ENCODE data around the gene MYO16.
"Not testable (repeated sequence)": the region's sequence is repeated elsewhere in the genome, so short reads cannot be mapped to it uniquely, and the experiment has no call there.

Gene MYO16

DNA sequence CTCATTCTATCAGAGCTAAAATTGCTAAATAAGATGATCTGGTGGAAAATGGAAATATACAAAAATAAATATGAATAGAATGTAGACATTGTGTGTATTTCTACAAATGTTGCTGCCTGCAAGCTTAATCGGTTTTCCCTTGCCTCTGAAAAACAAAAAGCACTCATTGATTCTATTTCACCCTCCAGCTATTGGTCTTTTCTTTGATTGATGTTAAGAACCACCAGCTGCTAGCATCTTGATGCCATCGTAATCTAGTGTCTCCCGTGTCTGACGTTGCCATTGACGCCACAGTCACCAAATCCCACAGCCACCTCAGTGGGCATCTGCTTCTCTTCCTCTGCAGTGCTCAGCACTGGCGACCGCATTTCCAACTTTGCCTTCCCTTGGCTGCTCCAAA, 461.8 kb downstream of the MYO16 start:
- no peak for DNase-seq

- DNase-seq, result not testable (repeated sequence)
Observed at GRCh38 chr13:109092186-109092585, 462.8 kb downstream of the MYO16 start.

- DNase-seq, result no peak
Observed at GRCh38 chr13:109093998-109094397, 464.6 kb downstream of the MYO16 start.

GRCh38 chr13:109095126-109095525, 465.7 kb downstream of the MYO16 start:
- no peak for DNase-seq

DNA sequence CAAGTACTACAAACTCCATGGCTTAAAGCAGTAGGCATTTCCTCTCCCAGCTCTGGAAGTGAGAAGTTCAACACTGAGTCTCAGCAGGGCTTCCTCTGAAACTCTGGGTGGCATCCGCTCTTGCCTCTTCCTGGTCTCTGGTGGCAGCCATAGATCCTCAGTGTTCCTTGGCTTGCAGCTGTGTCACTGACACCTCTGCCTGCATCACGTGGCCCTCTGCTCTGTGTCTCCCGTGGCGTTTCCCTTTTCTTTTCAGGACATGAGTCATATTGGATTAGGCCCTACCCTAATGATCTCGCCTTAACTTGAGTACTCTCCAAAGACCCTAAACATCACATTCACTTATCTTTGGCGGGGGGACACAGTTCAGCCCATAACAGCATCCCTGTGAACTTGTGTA, 466.7 kb downstream of the MYO16 start:
- no peak for DNase-seq

DNA sequence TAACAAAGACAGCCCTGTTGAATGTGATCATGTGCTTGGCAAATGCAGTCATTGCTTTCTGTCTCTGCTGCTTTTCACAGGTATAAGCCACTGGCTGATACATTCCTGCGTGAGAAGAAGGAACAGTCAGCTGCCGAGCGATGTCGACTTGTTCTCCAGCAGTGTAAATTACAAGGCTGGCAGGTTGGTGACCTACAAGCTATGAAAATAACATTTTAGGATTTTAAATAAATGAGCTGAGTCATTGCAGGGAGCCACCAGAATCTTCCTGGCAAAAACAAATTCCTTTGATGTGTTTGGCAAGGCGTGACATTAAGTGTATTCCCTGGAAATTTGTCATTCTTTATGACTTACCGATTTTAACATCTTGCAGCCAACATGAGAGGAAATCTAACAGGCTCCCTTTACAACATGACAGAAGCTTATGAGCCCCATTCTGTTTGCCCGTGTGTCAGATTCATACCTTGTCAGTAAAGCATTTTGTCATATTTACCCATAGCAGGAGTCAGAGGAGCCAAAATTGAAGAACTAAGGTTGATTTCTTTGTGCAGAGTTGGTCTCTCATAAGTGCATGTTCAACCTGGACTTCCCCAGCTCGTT, 471.4 kb downstream of the MYO16 start:
- no peak for DNase-seq

DNA sequence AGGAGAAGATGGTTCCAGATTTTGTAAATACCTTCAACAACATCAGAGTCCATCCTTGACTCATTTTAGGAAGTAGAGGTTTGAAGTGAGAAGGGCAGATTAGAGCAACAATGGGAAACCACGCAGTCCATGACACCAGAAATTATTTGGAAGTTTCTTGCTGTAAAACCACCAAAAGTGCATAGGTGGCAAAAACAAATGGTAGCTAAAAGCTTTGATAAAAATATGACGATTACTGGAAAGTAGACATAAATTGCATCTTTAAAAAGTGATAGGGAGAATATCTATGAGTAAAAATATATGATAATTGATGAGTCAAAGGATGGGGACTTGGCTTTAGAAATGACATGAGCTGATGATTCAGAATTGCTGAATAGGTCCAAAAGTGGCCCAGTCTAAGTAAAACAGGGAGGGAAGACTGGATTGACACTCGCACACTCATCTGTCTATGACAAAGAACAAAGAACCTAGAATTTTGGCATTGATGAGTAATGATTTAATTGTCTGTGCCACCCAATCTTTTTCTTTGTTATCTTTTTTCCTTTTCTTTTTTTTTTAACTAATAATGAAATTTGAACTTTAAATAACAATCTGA, 472.2 kb downstream of the MYO16 start:
- no peak for DNase-seq

DNA sequence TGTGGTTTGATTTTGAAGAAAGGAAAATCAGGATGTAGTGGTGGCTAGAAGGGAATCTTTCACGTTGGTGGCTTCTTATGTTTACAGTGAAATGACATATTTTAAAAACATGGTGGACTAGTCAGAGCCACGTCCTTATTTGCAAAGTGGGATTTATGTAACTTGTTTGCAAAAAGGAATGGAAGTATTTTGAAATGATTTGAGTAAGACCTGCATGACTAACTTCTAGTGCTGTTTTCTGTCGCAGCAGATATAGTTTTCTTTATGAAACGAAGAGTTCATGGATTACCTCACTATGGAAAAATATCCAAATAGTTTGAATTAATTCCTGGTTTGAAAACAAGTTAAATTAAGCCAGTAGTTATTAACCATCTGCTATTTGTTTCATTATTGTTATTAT, 476.5 kb downstream of the MYO16 start:
- no peak for DNase-seq

DNA sequence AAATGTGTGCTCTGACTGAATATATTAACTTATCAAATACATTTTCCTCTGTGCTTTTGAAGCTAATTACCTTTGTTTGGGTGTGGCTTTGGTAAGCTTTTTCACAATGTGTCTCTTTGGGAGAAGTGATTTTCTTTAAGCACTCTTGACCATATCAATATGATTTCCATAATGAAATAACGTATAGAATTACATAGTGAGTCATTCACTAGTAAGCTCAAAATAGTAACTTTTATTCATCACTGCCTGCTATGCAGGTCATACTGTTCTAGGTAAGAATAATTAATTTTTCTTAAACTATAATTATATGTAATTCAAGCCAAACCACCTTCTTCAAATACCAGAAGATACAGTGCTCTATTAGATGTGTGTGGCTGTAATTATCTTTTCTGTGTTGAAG, 480.7 kb downstream of the MYO16 start:
- DNase-seq, result no peak

DNA sequence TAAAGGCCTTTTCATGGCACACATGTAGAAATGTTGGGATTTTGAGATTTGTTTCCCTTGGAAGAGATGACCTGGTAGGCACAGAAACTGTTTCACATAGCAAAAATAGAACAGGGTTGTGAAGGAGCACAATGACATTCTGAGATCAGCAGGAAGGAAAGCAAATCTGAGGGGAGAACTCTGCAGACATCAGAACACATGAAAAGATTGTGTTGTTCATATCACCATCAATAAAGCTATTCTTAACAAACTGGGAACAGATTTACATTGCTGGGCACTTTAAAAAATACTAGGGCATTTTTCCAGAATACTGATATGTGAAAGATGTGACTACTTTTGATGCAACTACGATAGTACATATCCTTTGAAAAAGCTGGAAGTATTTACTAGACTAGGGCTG, 481.7 kb downstream of the MYO16 start:
- no peak for DNase-seq

DNA sequence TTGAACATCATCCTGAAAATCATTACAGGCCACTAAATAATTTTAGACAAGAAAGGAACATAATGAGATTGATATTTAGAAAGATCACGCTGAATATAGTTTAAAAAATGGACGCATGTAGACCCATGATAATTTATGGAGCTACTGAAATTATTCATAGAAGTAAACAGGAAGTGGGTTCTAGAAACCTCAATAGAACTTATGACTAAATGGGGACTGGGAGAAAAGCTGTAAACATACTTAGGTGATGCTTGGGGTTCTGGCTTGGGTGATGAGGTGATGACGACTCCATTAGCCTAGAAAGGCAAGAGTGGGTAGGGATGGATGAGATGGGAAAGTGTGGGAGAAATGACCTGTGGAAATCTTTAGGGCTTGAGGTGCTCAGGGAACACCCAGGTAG, 484.0 kb downstream of the MYO16 start:
- no peak for DNase-seq

DNA sequence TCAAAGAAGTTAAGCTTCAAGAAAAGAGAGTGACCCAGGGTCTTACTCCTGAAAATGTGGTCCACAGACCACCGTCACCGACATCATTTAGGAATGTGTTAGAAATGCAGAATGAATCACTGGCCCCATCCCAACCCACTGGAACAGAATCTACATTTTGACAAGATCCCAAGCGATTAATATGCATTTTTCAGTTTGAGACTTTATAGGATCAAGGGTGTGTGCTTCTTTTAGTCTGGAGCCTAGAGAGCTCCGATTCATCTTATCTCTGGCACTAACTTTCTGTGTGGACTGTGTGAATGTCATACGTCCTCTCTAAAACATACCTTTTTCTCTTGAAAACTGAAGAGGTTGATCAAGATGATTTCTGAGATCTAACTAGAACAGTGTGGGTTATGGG, 484.8 kb downstream of the MYO16 start:
- DNase-seq, result no peak

DNA sequence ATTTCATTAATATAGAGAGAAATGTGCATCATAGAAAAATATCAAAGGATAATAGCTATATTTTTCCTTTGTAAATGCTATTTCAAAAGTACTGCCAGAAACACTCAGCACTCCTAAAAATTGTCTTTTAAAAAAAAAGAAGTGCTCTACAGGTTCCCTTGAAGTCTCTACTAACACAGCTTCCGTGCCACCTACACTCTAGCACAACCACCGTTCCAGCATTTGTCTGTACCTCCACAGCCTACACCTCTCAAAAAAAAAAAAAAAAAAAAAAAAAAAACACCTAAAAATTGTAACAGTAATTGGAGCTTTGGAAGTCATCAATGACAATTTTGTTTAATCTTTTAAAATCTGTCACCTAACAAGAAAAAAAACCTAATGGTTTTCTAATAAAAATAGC, 485.6 kb downstream of the MYO16 start:
- DNase-seq, result no peak

DNA sequence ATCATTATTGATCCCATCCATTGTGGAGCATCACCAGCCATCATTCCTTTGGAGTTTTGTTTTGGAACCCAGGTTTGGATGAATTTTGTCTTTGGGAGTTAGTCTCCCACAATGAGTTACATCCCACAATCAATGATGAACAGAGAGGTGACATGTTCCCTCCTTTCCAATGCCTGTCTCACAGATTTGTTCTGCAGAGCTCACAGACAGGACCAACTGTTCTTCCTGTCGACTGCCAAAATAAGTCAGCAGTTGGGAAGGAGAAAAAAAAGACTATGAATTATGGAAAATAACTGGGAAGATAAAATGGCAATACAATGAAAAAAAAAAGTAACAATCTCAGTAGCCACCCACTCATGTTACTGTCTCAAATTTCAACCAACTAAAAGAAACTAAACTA, 489.1 kb downstream of the MYO16 start:
- DNase-seq, result no peak

- no peak for DNase-seq
Observed at GRCh38 chr13:109119896-109120295, 490.5 kb downstream of the MYO16 start.

GRCh38 chr13:109121826-109122225, 492.4 kb downstream of the MYO16 start:
- DNase-seq, result no peak

DNA sequence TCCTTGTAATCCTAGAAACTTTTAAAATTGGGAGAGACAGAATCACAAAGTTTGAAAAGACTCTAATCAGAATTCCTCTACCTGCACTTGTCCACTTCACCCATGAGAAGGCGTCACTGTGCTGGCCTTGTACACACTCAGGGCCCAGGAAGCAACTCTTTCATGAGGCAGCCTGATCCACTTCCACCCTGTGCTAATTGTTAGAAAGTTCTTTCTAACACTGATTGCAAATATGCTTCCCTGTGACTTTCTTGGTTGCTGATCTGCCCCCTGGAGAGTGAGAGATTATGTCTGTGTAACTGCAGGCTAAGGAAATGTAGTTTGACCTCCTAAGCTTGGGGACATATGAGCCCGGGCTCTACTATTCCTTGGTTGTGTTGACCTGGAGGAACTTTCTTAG, 494.6 kb downstream of the MYO16 start:
- DNase-seq, result no peak

- DNase-seq, result no peak
Observed at GRCh38 chr13:109126178-109126577, 496.8 kb downstream of the MYO16 start.

- DNase-seq, result no peak
Observed at GRCh38 chr13:109126891-109127641, 497.7 kb downstream of the MYO16 start.

DNA sequence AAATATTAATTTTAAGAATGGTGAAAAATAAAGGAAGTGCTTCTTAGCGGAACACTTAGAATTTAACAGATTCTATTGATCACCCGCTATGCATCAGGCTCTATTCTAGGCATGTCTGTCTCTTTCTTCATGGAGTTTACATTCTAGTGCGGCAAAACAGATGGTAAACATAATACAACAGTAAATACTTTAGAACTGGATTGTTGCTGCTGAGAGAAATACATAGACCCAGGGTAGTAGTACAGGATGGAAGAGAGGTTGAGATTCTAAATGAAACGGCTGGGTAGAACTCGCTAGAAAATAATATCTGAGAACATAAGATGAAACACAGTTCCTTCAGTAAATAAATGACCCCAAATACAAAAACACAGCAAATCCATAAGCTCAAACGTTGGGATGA, 498.7 kb downstream of the MYO16 start:
- DNase-seq, result no peak

GRCh38 chr13:109130093-109130835, 500.9 kb downstream of the MYO16 start:
- no peak for DNase-seq

DNA sequence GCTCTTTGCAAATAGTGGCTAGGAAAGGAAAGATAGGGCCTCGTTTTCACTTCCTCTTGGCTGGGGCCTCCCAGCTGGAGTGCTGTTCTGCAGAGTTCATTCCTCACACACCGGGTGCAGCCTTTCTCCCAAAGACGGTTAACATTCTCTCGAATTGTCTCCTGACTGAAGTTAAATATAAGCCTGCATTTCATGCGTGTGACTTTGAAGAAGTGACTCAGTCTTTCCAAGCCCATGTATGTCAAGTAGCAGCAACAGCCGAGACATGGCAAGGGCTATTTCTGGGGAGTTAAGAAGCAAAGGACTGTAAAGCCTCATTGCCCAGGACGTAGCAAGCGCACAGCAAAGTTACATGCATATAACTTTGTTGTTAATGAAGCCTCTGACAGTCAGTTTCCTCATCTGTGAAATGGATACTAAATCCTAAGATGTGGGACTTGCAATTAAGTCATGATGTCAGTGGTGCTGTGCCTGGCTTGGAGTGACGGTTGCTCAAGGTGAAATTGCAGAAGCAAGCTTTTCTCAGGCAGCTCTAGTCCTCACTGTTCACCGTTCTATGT, 502.4 kb downstream of the MYO16 start:
- DNase-seq, result no peak

- no peak for DNase-seq
Observed at GRCh38 chr13:109135018-109135417, 505.6 kb downstream of the MYO16 start.

Measured in T-helper 9 cell (primary cell).